Temporal lobe (tissue), 1 donor: Measurements from ENCODE around the gene OR4N2. TPM values are rescaled to one million over a fixed set of nuclear protein-coding genes. Genes with fewer than 3 reads are reported as not detected.

Experiments
- total RNA-seq: library from RNA; depleted of rRNA; stranded (reverse); fragments of >200 nt; gene quantifications from one replicate; pipeline ENCODE4 v1.2.3, GENCODE V29; 2014

Gene OR4N2
- total RNA-seq, 1 donor from 2014 or later: not detected

Other genes starting within 250 kb of the OR4N2 start
- gene OR11H2, start 89.9 kb upstream of the OR4N2 start, total RNA-seq: not detected
- not detected for gene OR4Q3, start 60.2 kb upstream of the OR4N2 start, total RNA-seq
- not detected for gene OR4M1, start 30.3 kb upstream of the OR4N2 start, total RNA-seq
- gene OR4K2, start 71.4 kb downstream of the OR4N2 start, total RNA-seq: not detected
- not detected for gene OR4K5, start 116.8 kb downstream of the OR4N2 start, total RNA-seq
- not detected for gene OR4K1, start 127.1 kb downstream of the OR4N2 start, total RNA-seq
- gene OR4K15, start 171.8 kb downstream of the OR4N2 start, total RNA-seq: not detected
- not detected for gene OR4Q2, start 198.4 kb downstream of the OR4N2 start, total RNA-seq
- not detected for gene OR4K14, start 215.5 kb downstream of the OR4N2 start, total RNA-seq
- gene OR4K13, start 232.3 kb downstream of the OR4N2 start, total RNA-seq: not detected